ENCODE results near the gene ATP7B.

DNA sequence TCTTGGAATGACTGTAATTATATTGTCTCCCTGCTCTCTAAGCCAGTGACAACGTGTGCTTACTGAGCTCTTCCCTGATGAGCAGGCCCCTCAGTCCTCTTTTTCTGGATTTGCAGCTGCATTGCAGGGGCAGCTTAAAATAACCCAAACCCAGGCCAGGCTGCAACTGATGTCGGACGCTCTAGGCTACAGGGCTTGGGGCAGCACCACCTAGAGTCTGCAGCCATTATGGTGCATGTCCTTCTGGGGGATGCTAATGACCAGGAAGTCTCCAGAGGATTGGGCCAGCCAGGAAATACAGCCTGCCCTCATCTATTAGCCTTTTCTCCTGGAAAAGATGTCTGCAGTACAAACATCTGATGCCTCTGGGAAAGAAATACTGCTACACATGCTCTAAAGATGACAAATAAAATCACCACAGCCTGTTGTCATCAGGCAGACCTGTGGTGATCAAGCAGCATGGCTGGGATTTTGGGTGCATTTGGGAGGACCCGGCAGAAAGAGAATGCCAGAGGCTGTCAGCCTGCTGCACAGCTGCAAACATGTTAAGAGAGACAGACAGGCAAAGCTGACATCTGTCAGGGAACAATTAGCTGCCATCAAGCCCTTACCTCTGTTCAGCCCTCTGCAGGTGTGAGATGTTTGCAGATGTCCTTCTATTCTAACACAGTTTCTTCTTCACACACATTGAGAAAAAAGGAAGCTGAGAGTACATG is 97.7 kb downstream of the ATP7B start:
- no peak for TF ChIP-seq POLR2A (IDR thresholded peaks at IDR 0.05; ENCODE audit: extremely low read depth, insufficient read length)
- no peak for TF ChIP-seq MAX (IDR thresholded peaks at IDR 0.05; ENCODE audit: low read depth, low read length)
- TF ChIP-seq, protein P1, sequence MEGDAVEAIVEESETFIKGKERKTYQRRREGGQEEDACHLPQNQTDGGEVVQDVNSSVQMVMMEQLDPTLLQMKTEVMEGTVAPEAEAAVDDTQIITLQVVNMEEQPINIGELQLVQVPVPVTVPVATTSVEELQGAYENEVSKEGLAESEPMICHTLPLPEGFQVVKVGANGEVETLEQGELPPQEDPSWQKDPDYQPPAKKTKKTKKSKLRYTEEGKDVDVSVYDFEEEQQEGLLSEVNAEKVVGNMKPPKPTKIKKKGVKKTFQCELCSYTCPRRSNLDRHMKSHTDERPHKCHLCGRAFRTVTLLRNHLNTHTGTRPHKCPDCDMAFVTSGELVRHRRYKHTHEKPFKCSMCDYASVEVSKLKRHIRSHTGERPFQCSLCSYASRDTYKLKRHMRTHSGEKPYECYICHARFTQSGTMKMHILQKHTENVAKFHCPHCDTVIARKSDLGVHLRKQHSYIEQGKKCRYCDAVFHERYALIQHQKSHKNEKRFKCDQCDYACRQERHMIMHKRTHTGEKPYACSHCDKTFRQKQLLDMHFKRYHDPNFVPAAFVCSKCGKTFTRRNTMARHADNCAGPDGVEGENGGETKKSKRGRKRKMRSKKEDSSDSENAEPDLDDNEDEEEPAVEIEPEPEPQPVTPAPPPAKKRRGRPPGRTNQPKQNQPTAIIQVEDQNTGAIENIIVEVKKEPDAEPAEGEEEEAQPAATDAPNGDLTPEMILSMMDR (IDR thresholded peaks at IDR 0.05; ENCODE audit: low read depth, low read length) = no peak
- no peak for TF ChIP-seq MYC (IDR thresholded peaks at IDR 0.05; ENCODE audit: low read depth, low read length)
